H1 (cell line): Measurements from ENCODE around the gene FIG4. TPM values are rescaled to one million over a fixed set of nuclear protein-coding genes. Genes with fewer than 3 reads are reported as not detected.

Experiments used
- ASH2L ChIP-seq: fragments of 200-600, 300-600 bp; sonication (generic); IDR thresholded peaks from one replicate; pipeline ENCODE4 v1.7.1; 2017; ENCODE audit warnings: low read length
- GABPA ChIP-seq: IDR thresholded peaks from 2 replicates; pipeline ENCODE4 v1.6.1; 2011; ENCODE audit warnings: mild to moderate bottlenecking, low read length, moderate library complexity, borderline replicate concordance; ENCODE audit not compliant: insufficient read depth
- KDM5A ChIP-seq: fragments of 200-600 bp; IDR thresholded peaks from 2 replicates; pipeline ENCODE4 v1.7.1; 2012; ENCODE audit warnings: mild to moderate bottlenecking, low read length, inconsistent platforms, mixed read lengths
- RAD21 ChIP-seq, 2 experiments: IDR thresholded peaks in 1 of 2; conservative IDR thresholded peaks in 1 of 2; 2 replicates each; pipeline ENCODE4 v1.6.1; 2011; ENCODE audit warnings: low read depth in 2 of 2, low read length in 2 of 2, improper control_type of control experiment in 1 of 2, inconsistent platforms in 1 of 2, mild to moderate bottlenecking in 1 of 2, moderate library complexity in 1 of 2
- RNF2 ChIP-seq: fragments of 200-900, 300-1000 bp; sonication (generic); IDR thresholded peaks from 2 replicates; pipeline ENCODE4 v1.7.1; 2016; ENCODE audit warnings: borderline replicate concordance, low read depth, mild to moderate bottlenecking, antibody characterized with exemption, low read length; ENCODE audit not compliant: poor library complexity, severe bottlenecking; ENCODE audit errors: missing control alignments
- SIN3A ChIP-seq, 2 experiments: IDR thresholded peaks in 1 of 2; conservative IDR thresholded peaks in 1 of 2; 2 replicates each; pipeline ENCODE4 v1.6.1; 2011 to 2012; ENCODE audit warnings: low read length in 2 of 2, improper control_type of control experiment in 1 of 2, low read depth in 1 of 2, mild to moderate bottlenecking in 1 of 2
- polyA plus RNA-seq, 7 experiments: library from polyadenylated mRNA; depleted of rRNA in 3 of 7; stranded (reverse) in 5 of 7; unstranded in 2 of 7; fragments of >200 nt in 5 of 7; fragments of 200-250 nt in 2 of 7; gene quantifications; 1 replicate in 5 of 7; 2 replicates in 1 of 7; 4 replicates in 1 of 7; pipeline versions ENCODE4 v1.2.1 to v1.2.3, GENCODE V29; 2011 to 2013; ENCODE audit warnings: missing spikeins in 2 of 7, mixed read lengths in 2 of 7
- total RNA-seq: library from RNA; stranded (reverse); fragmentation: NEBNext Ultra II Directional; extraction: Animal tissue kit (Norgen Biotek cat#: 25700); gene quantifications from 2 replicates; pipeline ENCODE4 v1.2.1, GENCODE V29; 2021
- TF ChIP-seq, protein P1 (sequence below), 3 experiments: IDR thresholded peaks; 1 replicate in 2 of 3; 2 replicates in 1 of 3; pipeline versions ENCODE4 v1.5.1 to v1.6.1; 2011; ENCODE audit warnings: low read length in 3 of 3, mild to moderate bottlenecking in 3 of 3, inconsistent platforms in 2 of 3, low read depth in 1 of 3, moderate library complexity in 1 of 3; ENCODE audit not compliant: insufficient read depth in 1 of 3; ENCODE audit errors: control extremely low read depth in 1 of 3

FIG4 gene
- total and polyA plus RNA-seq, 2 of the 8 experiments (the other 6 are each of a cell fraction or from before 2014, with no cell fraction given) = 11.8 to 21.9 TPM

- TF ChIP-seq RAD21 (IDR thresholded peaks at IDR 0.05 in 1 of 2, conservative IDR thresholded peaks at IDR 0.05 in 1 of 2; ENCODE audit: low read depth in 2 of 2, low read length in 2 of 2) (no peak), KDM5A (no peak), RNF2 (no peak), SIN3A (conservative IDR thresholded peaks at IDR 0.05 in 1 of 2, IDR thresholded peaks at IDR 0.05 in 1 of 2; ENCODE audit: low read depth in 1 of 2, low read length in 2 of 2) (no peak), GABPA (no peak), ASH2L (no peak)
- TF ChIP-seq, protein P1, sequence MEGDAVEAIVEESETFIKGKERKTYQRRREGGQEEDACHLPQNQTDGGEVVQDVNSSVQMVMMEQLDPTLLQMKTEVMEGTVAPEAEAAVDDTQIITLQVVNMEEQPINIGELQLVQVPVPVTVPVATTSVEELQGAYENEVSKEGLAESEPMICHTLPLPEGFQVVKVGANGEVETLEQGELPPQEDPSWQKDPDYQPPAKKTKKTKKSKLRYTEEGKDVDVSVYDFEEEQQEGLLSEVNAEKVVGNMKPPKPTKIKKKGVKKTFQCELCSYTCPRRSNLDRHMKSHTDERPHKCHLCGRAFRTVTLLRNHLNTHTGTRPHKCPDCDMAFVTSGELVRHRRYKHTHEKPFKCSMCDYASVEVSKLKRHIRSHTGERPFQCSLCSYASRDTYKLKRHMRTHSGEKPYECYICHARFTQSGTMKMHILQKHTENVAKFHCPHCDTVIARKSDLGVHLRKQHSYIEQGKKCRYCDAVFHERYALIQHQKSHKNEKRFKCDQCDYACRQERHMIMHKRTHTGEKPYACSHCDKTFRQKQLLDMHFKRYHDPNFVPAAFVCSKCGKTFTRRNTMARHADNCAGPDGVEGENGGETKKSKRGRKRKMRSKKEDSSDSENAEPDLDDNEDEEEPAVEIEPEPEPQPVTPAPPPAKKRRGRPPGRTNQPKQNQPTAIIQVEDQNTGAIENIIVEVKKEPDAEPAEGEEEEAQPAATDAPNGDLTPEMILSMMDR (IDR thresholded peaks at IDR 0.05; ENCODE audit: control extremely low read depth in 1 of 3, insufficient read depth in 1 of 3, low read depth in 1 of 3, low read length in 3 of 3) = no peak
- TF ChIP-seq, all 59 proteins: peak for 0
Observed at GRCh38 chr6:109834131-109834530, 143.0 kb downstream of the FIG4 start (continued).
